ENCODE results near the gene OIP5.

- TF ChIP-seq, protein P1, sequence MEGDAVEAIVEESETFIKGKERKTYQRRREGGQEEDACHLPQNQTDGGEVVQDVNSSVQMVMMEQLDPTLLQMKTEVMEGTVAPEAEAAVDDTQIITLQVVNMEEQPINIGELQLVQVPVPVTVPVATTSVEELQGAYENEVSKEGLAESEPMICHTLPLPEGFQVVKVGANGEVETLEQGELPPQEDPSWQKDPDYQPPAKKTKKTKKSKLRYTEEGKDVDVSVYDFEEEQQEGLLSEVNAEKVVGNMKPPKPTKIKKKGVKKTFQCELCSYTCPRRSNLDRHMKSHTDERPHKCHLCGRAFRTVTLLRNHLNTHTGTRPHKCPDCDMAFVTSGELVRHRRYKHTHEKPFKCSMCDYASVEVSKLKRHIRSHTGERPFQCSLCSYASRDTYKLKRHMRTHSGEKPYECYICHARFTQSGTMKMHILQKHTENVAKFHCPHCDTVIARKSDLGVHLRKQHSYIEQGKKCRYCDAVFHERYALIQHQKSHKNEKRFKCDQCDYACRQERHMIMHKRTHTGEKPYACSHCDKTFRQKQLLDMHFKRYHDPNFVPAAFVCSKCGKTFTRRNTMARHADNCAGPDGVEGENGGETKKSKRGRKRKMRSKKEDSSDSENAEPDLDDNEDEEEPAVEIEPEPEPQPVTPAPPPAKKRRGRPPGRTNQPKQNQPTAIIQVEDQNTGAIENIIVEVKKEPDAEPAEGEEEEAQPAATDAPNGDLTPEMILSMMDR (IDR thresholded peaks at IDR 0.05; ENCODE audit: low read depth, low read length): no peak
- TF ChIP-seq POLR2A (IDR thresholded peaks at IDR 0.05; ENCODE audit: extremely low read depth, insufficient read length): no peak
Observed at GRCh38 chr15:41259546-41260189, 72.7 kb downstream of the OIP5 start.
